ENCODE measurements around the gene TSPAN18. TPM values are rescaled to one million over a fixed set of nuclear protein-coding genes. Genes with fewer than 3 reads are reported as not detected.

The TSPAN18 gene
- polyA plus RNA-seq, 6 donors from 2014 or later = 0.27 to 1.6 (median 1.1) TPM; not detected in 1

- H3K4me3 Mint-ChIP-seq = no peak overlapping the region
These were observed 46.7 kb downstream of the TSPAN18 start for GRCh38 chr11:44773351-44773965.

GRCh38 chr11:44774108-44774507, 47.3 kb downstream of the TSPAN18 start:
- peak overlapping the region in 1 of 6 donors; percentile 43 for H3K27ac Mint-ChIP-seq
- no peak overlapping the region for H3K4me3 Mint-ChIP-seq
- no peaks in the 10 kb centered on the region for H3K36me3 Mint-ChIP-seq
- H3K27me3 Mint-ChIP-seq = peaks cover 13 to 40% (median 17%) of the 10 kb centered on the region in 3 donors
- H3K9me3 Mint-ChIP-seq = peaks cover 0 to 2% (median 0%) of the 10 kb centered on the region in 7 donors
- ATAC-seq (ENCODE audit: low read depth in 2 of 2) (no peak), DNase-seq (no peak)
- H3K4me1 Mint-ChIP-seq = peaks cover 0 to 5% (median 0%) of the 10 kb centered on the region in 3 donors

More at GRCh38 chr11:44773351-44773965, 46.7 kb downstream of the TSPAN18 start:
- no peak for ATAC-seq (ENCODE audit: low read depth in 2 of 2)
- H3K36me3 Mint-ChIP-seq = peaks cover 2 to 3% of the 10 kb centered on the region in 2 donors
- H3K27me3 Mint-ChIP-seq = peaks cover 13 to 41% (median 20%) of the 10 kb centered on the region in 3 donors
- H3K9me3 Mint-ChIP-seq = peaks cover 0 to 4% (median 1%) of the 10 kb centered on the region in 7 donors
- H3K27ac Mint-ChIP-seq = no peak overlapping the region
- H3K4me1 Mint-ChIP-seq = peaks cover 0 to 5% (median 0%) of the 10 kb centered on the region in 3 donors
- DNase-seq = no peak

- Mint-ChIP-seq H3K4me1 (peaks cover 0 to 5% (median 0%) of the 10 kb centered on the region in 3 donors), H3K27ac (peak overlapping the region in 1 of 6 donors; percentile 48), H3K27me3 (peaks cover 13 to 35% (median 15%) of the 10 kb centered on the region in 3 donors), H3K4me3 (no peak overlapping the region), H3K36me3 (no peaks in the 10 kb centered on the region), H3K9me3 (no peaks in the 10 kb centered on the region)
- ATAC-seq (ENCODE audit: low read depth in 2 of 2) = no peak
- DNase-seq = no peak
These were observed 48.0 kb downstream of the TSPAN18 start for GRCh38 chr11:44774731-44775130.

- no peak overlapping the region for H3K4me3 Mint-ChIP-seq
- ATAC-seq (ENCODE audit: low read depth in 2 of 2) = peak; percentile 41 to 67
- H3K9me3 Mint-ChIP-seq = no peaks in the 10 kb centered on the region
These were observed 48.7 kb downstream of the TSPAN18 start for GRCh38 chr11:44775366-44775984.

GRCh38 chr11:44775985-44776446, 49.3 kb downstream of the TSPAN18 start:
- no peak for DNase-seq
- H3K9me3 Mint-ChIP-seq = no peaks in the 10 kb centered on the region
- peaks cover 0 to 5% (median 0%) of the 10 kb centered on the region in 3 donors for H3K4me1 Mint-ChIP-seq
- ATAC-seq (ENCODE audit: low read depth in 2 of 2) = no peak
- H3K27ac Mint-ChIP-seq = no peak overlapping the region
- H3K36me3 Mint-ChIP-seq = no peaks in the 10 kb centered on the region
- H3K27me3 Mint-ChIP-seq = peaks cover 5 to 23% (median 7%) of the 10 kb centered on the region in 3 donors
- no peak overlapping the region for H3K4me3 Mint-ChIP-seq

More at GRCh38 chr11:44775366-44775984, 48.7 kb downstream of the TSPAN18 start:
- H3K4me1 Mint-ChIP-seq = peaks cover 0 to 5% (median 0%) of the 10 kb centered on the region in 3 donors
- H3K27ac Mint-ChIP-seq = no peak overlapping the region
- peak; percentile 24 for DNase-seq
- no peaks in the 10 kb centered on the region for H3K36me3 Mint-ChIP-seq
- H3K27me3 Mint-ChIP-seq = peaks cover 6 to 28% (median 9%) of the 10 kb centered on the region in 3 donors

- DNase-seq = no peak
- H3K27ac Mint-ChIP-seq = no peak overlapping the region
- H3K27me3 Mint-ChIP-seq = peaks cover 7 to 26% (median 8%) of the 10 kb centered on the region in 3 donors
- ATAC-seq (ENCODE audit: low read depth in 2 of 2) = no peak
- H3K9me3 Mint-ChIP-seq = no peaks in the 10 kb centered on the region
- H3K4me3 Mint-ChIP-seq = no peak overlapping the region
- no peaks in the 10 kb centered on the region for H3K36me3 Mint-ChIP-seq
- H3K4me1 Mint-ChIP-seq = peaks cover 0 to 5% (median 0%) of the 10 kb centered on the region in 3 donors
These were observed 49.9 kb downstream of the TSPAN18 start for GRCh38 chr11:44776551-44777208.

- ATAC-seq (ENCODE audit: low read depth in 2 of 2) (no peak), DNase-seq (no peak)
- no peaks in the 10 kb centered on the region for H3K36me3 Mint-ChIP-seq
- H3K9me3 Mint-ChIP-seq = no peaks in the 10 kb centered on the region
- peaks cover 0 to 5% (median 0%) of the 10 kb centered on the region in 3 donors for H3K4me1 Mint-ChIP-seq
- no peak overlapping the region for H3K4me3 Mint-ChIP-seq
- peaks cover 7 to 31% (median 8%) of the 10 kb centered on the region in 3 donors for H3K27me3 Mint-ChIP-seq
- H3K27ac Mint-ChIP-seq = peak overlapping the region in 1 of 6 donors; percentile 20
These were observed 50.7 kb downstream of the TSPAN18 start for GRCh38 chr11:44777209-44778194.

GRCh38 chr11:44778195-44779100, 51.7 kb downstream of the TSPAN18 start:
- peaks cover 7 to 31% (median 8%) of the 10 kb centered on the region in 3 donors for H3K27me3 Mint-ChIP-seq
- H3K9me3 Mint-ChIP-seq = no peaks in the 10 kb centered on the region
- no peaks in the 10 kb centered on the region for H3K36me3 Mint-ChIP-seq
- ATAC-seq (ENCODE audit: low read depth in 2 of 2) (no peak), DNase-seq (no peak)
- H3K4me3 Mint-ChIP-seq = no peak overlapping the region
- H3K27ac Mint-ChIP-seq = no peak overlapping the region
- H3K4me1 Mint-ChIP-seq = peaks cover 0 to 5% (median 0%) of the 10 kb centered on the region in 3 donors

GRCh38 chr11:44779736-44780520, 53.2 kb downstream of the TSPAN18 start:
- Mint-ChIP-seq H3K27ac (no peak overlapping the region), H3K9me3 (no peaks in the 10 kb centered on the region), H3K27me3 (peaks cover 7 to 30% (median 8%) of the 10 kb centered on the region in 3 donors), H3K36me3 (no peaks in the 10 kb centered on the region), H3K4me3 (peak overlapping the region in 1 of 8 donors; percentile 48), H3K4me1 (peaks cover 0 to 5% (median 0%) of the 10 kb centered on the region in 3 donors)
- DNase-seq = no peak
- no peak for ATAC-seq (ENCODE audit: low read depth in 2 of 2)

GRCh38 chr11:44780940-44781631, 54.3 kb downstream of the TSPAN18 start:
- H3K36me3 Mint-ChIP-seq = no peaks in the 10 kb centered on the region
- H3K9me3 Mint-ChIP-seq = no peaks in the 10 kb centered on the region
- no peak for DNase-seq
- ATAC-seq (ENCODE audit: low read depth in 2 of 2) = no peak
- H3K27ac Mint-ChIP-seq = no peak overlapping the region
- H3K4me1 Mint-ChIP-seq = no peaks in the 10 kb centered on the region
- peak overlapping the region in 1 of 8 donors; percentile 54 for H3K4me3 Mint-ChIP-seq
- peaks cover 4 to 32% (median 8%) of the 10 kb centered on the region in 3 donors for H3K27me3 Mint-ChIP-seq

- no peaks in the 10 kb centered on the region for H3K9me3 Mint-ChIP-seq
- H3K4me3 Mint-ChIP-seq = peak overlapping the region in 1 of 8 donors; percentile 54
- no peaks in the 10 kb centered on the region for H3K4me1 Mint-ChIP-seq
- H3K27ac Mint-ChIP-seq = no peak overlapping the region
- no peak for DNase-seq
- no peak for ATAC-seq (ENCODE audit: low read depth in 2 of 2)
- H3K36me3 Mint-ChIP-seq = no peaks in the 10 kb centered on the region
- H3K27me3 Mint-ChIP-seq = peaks cover 4 to 34% (median 8%) of the 10 kb centered on the region in 3 donors
These were observed 54.9 kb downstream of the TSPAN18 start for GRCh38 chr11:44781655-44782054.

Data from naive B cell (primary cell).